Testis (tissue), 3 donors: ENCODE data around the gene ZPR1. TPM values are rescaled to one million over a fixed set of nuclear protein-coding genes. Genes with fewer than 3 reads are reported as not detected.

Experiments used
- DNase-seq: peaks from one replicate; pipeline ENCODE4 v3.0.0-alpha.2; 2019
- H3K27ac ChIP-seq, 2 donors: fragments of 200-600 bp; sonication (generic); one replicate each; pipeline ENCODE4 v1.5.1; 2019
- H3K27me3 ChIP-seq: fragments of 200-600 bp; sonication (generic); one replicate; pipeline ENCODE4 v1.5.1; 2019
- H3K36me3 ChIP-seq: fragments of 200-600 bp; sonication (generic); one replicate; pipeline ENCODE4 v1.5.1; 2017; ENCODE audit warnings: low read depth; ENCODE audit errors: missing control alignments
- H3K4me1 ChIP-seq: fragments of 200-600 bp; sonication (generic); one replicate; pipeline ENCODE4 v1.5.1; 2019
- H3K4me3 ChIP-seq, 2 donors: fragments of 200-600 bp; sonication (generic); one replicate each; pipeline ENCODE4 v1.5.1; 2017 to 2019
- H3K9me3 ChIP-seq: fragments of 200-600 bp; sonication (generic); one replicate; pipeline ENCODE4 v1.5.1; 2017
- POLR2A ChIP-seq: fragments of 450-650 bp; IDR thresholded peaks from one replicate; pipeline ENCODE4 v1.6.1; 2017; ENCODE audit warnings: antibody characterized with exemption, mild to moderate bottlenecking, moderate library complexity
- WGBS, 2 donors: methylation state at CpG; one replicate each; pipeline ENCODE4 v1.1.5; 2018; 5-methylcytosine and 5-hydroxymethylcytosine counted together
- intact Hi-C: fragments of 100-400 bp; cut with DNase I; formaldehyde crosslinking; loops from one replicate; pipeline ENCODE4 v1.15.1; 2023; ENCODE audit warnings: low total_unique reads
- polyA plus RNA-seq: library from polyadenylated mRNA; stranded (reverse); fragments of 350-450 nt; fragmentation: Illumina TruSeq; extraction: RNeasy Lipid Tissue Mini Kit (QIAGEN cat#74804); gene quantifications from one replicate; pipeline ENCODE4 v1.2.3, GENCODE V29; 2014; ENCODE audit warnings: low read depth, low replicate concordance; ENCODE audit not compliant: insufficient read depth
- total RNA-seq, 2 donors: library from RNA; depleted of rRNA; stranded (reverse); fragments of >200 nt; gene quantifications; one replicate each; pipeline ENCODE4 v1.2.3, GENCODE V29; 2016
- TF ChIP-seq, protein P1 (sequence below), 3 experiments: fragments of 450-650 bp in 2 of 3; fragments of 200-600 bp in 1 of 3; sonication (generic) in 1 of 3; IDR thresholded peaks; one replicate each; pipeline ENCODE4 v1.5.1; 2016 to 2019; ENCODE audit warnings: antibody characterized with exemption in 3 of 3, mild to moderate bottlenecking in 2 of 3, moderate library complexity in 1 of 3

ZPR1 gene
- total and polyA plus RNA-seq, 3 donors from 2014 or later = 44.4 to 138 (median 68.0) TPM

GRCh38 chr11:116822575-116822974 lies 34.8 kb upstream of the ZPR1 start:
- no peak overlapping the region for H3K27ac ChIP-seq
- TF ChIP-seq, protein P1, sequence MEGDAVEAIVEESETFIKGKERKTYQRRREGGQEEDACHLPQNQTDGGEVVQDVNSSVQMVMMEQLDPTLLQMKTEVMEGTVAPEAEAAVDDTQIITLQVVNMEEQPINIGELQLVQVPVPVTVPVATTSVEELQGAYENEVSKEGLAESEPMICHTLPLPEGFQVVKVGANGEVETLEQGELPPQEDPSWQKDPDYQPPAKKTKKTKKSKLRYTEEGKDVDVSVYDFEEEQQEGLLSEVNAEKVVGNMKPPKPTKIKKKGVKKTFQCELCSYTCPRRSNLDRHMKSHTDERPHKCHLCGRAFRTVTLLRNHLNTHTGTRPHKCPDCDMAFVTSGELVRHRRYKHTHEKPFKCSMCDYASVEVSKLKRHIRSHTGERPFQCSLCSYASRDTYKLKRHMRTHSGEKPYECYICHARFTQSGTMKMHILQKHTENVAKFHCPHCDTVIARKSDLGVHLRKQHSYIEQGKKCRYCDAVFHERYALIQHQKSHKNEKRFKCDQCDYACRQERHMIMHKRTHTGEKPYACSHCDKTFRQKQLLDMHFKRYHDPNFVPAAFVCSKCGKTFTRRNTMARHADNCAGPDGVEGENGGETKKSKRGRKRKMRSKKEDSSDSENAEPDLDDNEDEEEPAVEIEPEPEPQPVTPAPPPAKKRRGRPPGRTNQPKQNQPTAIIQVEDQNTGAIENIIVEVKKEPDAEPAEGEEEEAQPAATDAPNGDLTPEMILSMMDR (IDR thresholded peaks at IDR 0.05) = no peak
- no peak for TF ChIP-seq POLR2A
- no peaks in the 10 kb centered on the region for H3K36me3 ChIP-seq
- DNase-seq = no peak
- H3K27me3 ChIP-seq = no peaks in the 10 kb centered on the region
- no peaks in the 10 kb centered on the region for H3K4me1 ChIP-seq
- H3K9me3 ChIP-seq = no peaks in the 10 kb centered on the region
- no peak overlapping the region for H3K4me3 ChIP-seq
- intact Hi-C loops = no loop called here
- WGBS, 2 donors = 77 to 83% methylated on average over 4 to 5 of the region's 5 CpGs

GRCh38 chr11:116821050-116821918 lies 33.5 kb upstream of the ZPR1 start:
- H3K9me3 ChIP-seq = no peaks in the 10 kb centered on the region
- intact Hi-C loops = no loop called here
- H3K27me3 ChIP-seq = no peaks in the 10 kb centered on the region
- 92 to 95% methylated on average over 32 to 51 of the region's 51 CpGs for WGBS, 2 donors
- no peak overlapping the region for H3K4me3 ChIP-seq
- no peaks in the 10 kb centered on the region for H3K4me1 ChIP-seq
- no peak overlapping the region for H3K27ac ChIP-seq
- no peaks in the 10 kb centered on the region for H3K36me3 ChIP-seq
- DNase-seq = no peak
- TF ChIP-seq, protein P1 (IDR thresholded peaks at IDR 0.05) = no peak
- no peak for TF ChIP-seq POLR2A

DNA sequence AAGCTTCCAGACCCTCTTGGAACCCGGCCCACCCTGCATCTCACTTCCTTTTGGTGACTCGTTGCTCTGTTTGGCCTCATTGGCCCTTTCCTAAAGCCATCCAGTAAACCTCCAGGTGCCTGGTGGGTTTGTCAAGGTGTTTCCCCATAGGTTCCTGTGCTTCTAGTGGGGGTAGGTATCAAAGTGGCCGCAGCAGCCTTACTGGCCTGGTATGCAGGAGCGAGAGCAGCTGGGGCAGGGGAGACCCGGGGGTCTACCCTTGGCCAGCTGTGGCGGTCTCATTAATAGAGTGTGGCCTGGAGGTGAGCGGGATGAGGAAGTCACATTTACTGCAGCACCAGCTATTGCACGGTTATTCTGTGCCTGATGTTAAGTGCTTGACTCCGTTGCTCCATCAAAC lies 31.2 kb upstream of the ZPR1 start:
- H3K36me3 ChIP-seq = no peaks in the 10 kb centered on the region

DNA sequence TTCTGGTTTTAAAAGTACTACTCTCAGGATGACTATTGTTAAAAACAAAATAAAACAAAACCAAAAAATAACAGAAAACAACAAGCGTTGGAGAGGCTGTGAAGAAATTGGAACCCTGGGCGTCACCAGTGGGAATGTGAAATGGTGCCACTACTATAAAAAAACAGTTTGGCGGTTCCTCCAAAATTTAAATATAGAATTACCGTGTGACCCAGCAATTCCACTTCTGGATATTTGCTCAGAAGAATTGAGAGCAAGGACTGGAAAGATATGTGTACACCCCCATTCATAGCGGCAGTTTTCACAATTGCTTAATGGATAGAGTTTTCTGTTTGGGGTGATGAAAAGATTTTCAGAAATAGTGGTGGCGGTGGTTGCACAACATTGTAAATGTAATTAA lies 26.7 kb upstream of the ZPR1 start:
- intact Hi-C loops = no loop called here
- WGBS, 2 donors = 89 to 93% methylated on average over 6 of the region's 6 CpGs
- Histone ChIP-seq H3K36me3 (no peaks in the 10 kb centered on the region), H3K27me3 (no peaks in the 10 kb centered on the region), H3K4me3 (no peak overlapping the region), H3K27ac (no peak overlapping the region), H3K4me1 (no peaks in the 10 kb centered on the region), H3K9me3 (no peaks in the 10 kb centered on the region)
- no peak for DNase-seq
- TF ChIP-seq POLR2A = no peak
- TF ChIP-seq, protein P1 (IDR thresholded peaks at IDR 0.05) = no peak

More for the DNA sequence above, 31.2 kb upstream of the ZPR1 start:
- no peak for TF ChIP-seq POLR2A
- TF ChIP-seq, protein P1 (IDR thresholded peaks at IDR 0.05) = no peak
- intact Hi-C loops = no loop called here
- no peak for DNase-seq
- Histone ChIP-seq H3K4me1 (no peaks in the 10 kb centered on the region), H3K27me3 (no peaks in the 10 kb centered on the region), H3K9me3 (no peaks in the 10 kb centered on the region), H3K27ac (no peak overlapping the region), H3K4me3 (no peak overlapping the region)
- WGBS, 2 donors = 91 to 97% methylated on average over 9 of the region's 9 CpGs
